NCI-H526 (cell line): Measurements from ENCODE around the gene PVALEF.
"Not testable (repeated sequence)": the region's sequence is repeated elsewhere in the genome, so short reads cannot be mapped to it uniquely, and the experiment has no call there.

Experiments used
- DNase-seq, 2 experiments: peaks; one replicate each; lab custom pipeline; 2025; lab: John Stamatoyannopoulos, UW

The PVALEF gene

DNA sequence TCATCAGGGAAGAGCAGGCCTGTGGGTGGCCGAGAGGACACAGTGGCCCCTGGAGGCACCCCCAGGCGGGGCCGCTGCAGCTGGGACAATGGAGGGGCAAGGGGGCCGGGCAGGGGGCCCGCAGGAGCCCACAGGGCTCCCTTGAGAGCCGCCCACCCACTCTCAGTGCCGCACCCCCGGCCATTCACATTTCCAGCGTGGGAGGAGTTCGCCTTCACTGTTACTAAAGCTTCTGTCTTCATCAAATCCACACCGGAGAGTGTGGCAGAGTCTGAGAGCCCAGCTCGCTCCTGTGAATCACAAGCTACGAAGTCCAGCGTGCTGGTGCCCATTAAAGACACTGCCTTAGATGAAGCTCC lies 20.9 kb upstream of the PVALEF start:
- no peak for DNase-seq

DNA sequence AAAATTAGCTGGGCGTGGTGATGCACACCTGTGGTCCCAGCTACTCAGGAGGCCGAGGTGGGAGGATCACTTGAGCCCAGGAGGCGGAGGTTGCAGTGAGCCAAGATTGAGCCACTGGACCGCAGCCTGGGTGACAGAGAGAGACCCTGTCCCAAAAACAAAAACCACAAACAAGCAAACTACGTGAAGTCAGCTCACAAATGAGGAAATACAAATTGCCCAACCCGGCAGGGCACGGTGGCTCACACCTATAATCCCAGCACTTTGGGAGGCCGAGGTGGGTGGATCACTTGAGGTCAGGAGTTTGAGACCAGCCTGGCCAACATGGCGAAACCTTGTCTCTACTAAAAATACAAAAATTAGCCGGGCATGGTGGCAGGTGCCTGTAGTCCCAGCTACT lies 19.1 kb upstream of the PVALEF start:
- DNase-seq = not testable (repeated sequence)

DNA sequence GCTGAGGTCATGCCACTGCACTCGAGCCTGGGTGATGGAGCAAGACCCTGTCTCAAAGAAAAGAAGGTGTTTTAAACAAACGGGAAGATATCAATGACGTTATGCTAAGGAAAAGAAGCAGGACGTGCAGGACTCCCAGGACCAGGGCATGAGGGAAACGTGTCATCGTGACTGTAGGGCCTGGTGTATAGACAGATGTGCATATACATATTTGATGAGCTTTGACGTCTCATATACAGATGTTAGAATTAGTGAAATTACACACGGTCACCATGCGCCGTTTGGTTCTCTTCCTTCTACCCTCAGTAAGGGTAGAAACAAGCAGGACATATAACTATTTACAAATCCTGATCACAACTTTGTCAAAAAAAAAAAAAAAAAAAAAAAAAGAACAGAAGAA lies 17.6 kb upstream of the PVALEF start:
- no peak for DNase-seq

DNA sequence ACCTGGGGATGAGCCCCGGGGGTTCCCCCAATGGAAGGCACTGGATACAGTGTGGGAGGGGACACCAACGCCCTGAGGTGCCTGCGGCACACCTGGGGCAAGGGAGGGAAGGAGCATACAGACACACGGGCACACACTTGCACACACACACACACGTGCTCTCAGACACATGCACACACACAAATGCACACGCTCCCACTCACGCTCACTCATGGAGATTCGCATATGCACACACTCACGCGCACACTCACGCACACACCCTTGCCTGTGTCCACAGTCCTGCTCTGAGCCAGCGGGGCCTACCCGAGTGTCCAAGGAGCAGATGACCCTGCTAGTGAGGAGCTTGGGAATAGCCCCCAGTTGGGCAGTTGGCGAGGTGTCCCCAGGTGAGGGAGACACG lies 16.7 kb upstream of the PVALEF start:
- DNase-seq = no peak

DNA sequence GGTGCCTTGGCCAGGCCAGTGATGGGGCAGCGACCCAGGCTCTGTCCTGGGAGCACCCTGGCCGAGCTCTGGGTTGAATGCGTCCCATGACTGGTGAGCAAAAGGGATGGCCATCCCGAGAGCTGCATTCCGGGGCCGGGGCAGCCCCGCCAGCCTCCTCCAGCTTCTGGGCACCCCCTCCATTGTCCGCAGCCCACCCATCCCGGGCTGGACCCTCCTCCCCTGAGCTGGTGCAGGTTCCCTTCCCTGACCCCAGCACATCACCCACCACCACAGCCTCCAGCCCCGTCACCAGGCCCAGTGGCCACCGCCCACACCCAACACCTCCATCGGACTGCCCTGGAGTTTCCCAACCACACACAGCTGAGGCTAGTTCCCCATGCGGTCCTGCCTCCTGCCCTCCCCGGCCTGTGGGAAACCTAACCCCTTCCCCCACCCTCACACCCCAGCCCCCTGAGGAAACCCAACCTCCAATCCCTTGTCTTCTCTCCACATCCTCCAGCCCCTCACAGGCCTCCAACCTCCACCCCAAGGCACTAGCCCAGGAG lies 16.2 kb upstream of the PVALEF start:
- DNase-seq = no peak

DNA sequence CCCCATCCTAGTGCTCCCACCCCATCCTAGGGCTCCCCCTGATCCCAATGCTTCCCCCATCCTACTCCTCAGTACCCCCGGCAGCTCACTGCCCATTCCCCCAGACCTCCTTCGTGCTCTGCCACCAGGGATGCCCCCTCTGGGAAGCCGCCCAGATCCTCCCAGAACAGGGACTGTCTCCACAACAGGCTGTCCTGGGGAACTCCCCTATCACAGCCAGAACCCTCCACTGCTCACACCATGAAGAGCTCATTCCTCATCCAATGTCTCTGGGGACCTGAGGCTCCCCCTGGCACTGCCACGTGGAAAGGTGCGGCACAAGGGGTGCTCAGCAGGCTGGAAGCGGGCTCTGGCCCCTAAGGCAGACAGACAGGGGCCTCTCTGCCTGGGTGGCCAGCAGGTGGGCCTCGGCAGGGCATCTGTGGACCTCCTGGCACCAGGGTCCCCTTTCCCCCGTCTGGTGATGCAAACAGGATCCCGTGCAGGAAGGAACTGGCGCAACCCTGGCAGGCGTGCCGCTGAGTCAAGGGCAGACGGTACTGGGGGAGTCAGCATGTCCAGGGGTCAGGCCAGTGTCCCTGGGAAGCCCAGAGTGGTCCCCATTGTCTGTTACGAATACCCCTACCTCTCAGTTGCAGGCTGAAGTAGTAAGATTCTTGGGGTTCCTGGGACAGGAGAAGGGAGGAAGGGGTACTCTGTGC lies 14.8 kb upstream of the PVALEF start:
- no peak for DNase-seq

DNA sequence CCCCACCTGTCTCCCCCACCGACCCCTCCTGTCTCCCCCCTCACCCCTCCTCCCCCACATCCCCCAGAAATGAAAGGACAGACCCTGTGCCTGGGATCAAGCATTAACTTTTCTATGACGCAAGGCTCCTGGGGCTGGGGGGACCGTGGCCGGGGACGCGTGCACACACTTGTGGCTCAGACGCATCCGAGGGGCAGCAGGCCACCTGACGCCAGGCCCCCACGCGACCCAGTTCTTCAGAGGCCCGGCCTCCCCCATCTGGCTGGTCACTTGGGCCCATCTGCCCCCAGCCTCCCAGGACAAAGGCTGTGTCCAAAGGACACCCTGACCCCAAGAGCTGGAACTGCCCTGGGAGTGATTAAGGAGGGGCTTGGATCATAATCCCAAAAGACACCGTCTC lies 14.0 kb upstream of the PVALEF start:
- no peak for DNase-seq

DNA sequence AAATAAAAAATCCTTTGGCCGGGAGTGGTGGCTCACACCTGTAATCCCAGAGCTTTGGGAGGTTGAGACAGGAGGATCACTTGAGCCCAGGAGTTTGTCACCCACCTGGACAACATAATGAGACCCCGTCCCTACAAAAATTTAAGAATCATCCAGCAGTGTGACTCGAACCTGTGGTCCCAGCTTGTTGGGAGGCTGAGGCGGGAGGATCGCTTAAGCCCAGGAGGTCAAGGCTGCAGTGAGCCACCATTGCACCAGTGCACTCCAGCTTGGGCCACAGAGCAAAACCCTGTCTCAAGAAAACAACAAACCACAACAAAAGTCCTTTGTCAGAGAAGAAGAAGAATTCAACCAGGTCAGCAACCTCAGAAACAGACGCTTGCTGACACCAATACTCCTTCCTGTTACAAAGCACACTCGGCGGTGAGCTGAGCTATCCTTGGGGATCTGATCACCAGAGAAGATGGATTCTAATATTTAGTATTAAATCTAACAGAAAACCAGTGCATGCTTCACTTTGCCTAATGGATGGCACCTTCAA lies 12.9 kb upstream of the PVALEF start:
- no peak for DNase-seq

DNA sequence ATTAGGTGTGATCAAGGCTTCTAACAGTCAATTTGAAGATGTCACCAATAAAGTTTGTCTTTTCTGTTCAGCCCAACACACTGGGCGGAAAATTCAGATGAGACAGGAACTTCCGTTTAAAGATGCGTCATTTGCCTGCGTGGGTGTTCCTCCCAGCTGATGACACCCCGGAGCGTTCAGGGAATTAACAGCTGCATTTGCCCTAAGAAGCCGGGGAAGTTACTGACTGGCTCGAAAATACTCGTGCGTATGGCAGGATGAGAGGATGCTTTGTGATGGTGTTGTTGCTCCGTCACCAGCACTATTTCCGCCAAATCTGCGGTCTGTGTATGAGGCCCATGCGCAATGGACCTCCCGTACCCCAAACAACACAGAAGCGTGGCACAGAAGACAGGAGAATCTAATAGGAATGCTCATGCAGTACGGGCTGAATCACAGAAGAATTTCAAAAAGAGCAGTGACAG lies 11.9 kb upstream of the PVALEF start:
- no peak for DNase-seq

DNA sequence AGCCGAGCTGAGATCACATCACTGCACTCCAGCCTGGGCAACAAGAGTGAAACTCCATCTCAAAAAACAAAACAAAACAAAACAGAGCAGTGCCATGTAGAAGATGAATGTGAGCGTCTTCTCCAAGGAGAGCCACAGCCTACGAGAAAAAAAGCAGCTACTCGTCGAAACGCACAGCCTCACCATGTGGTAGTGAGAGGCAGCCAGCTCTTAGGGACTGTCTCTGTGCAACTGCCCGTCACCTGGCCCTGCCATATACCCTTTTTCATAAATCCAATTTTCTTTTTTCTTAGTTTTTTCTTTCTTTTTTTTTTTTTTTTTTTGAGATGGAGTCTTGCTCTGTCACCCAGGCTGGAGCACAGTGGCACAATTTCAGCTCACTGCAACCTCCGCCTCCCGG lies 11.3 kb upstream of the PVALEF start:
- not testable (repeated sequence) for DNase-seq

DNA sequence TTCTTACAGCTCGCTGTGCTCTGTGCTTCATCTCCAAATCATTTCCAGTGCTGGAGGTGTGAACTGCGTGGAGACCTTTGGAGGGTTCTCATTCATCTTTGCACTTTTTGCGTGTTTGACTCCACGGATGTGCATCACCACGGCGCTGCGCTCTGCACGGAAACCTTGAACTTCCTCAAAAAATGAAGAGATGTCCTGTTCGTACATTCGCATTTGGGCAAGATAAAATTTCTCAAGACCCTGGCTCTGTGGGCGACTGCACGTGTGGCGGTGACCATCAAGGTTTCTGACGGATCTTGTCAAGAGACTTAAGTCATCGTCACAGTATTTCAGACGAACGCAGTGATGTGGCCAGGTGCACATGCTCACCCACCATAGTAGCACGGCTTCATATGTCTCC lies 10.3 kb upstream of the PVALEF start:
- DNase-seq = no peak

DNA sequence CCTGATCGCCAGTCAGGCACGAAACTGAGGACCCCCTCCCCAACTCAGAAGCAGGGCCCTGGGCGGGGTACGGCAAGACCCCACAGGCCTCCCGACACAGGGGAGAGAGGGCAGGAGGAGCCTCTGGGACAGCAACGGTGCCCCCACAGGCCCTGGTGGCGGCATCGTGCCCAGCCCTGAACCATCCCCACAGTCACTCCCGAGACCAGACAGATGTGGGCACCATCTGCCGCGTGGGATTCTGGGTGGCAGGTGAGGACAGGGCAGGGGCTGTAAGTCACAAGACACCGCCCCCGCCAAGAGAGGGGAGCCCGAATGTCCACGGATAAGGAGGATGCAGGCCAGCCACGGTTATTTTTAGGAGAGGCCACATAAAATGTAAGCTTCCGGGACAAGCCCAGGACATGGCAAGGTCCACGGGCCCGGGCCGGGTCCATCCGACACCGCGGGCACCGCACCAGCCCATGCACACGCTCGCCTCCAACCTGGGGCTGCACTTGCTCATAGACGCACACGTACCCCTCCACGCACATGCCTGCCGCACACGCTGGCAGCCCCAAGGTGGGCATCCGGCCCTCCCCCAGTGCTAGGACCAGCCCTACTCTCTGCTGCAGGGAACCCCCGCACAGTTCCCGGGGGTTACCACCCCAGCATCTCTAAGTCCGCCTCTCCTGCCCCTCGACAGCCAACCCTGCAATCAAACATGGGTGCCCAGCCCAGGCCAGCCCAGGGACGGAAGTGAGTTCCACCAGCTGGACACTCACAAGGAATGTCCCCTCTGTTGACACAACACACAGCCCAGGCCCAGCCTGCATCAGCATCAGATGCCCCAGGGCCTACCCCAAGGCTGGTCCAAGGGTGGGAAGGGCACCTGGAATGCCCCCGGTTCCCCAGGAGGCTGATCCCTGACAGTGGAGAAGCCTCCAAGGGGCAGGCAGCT lies 8.2 kb upstream of the PVALEF start:
- DNase-seq = no peak

DNA sequence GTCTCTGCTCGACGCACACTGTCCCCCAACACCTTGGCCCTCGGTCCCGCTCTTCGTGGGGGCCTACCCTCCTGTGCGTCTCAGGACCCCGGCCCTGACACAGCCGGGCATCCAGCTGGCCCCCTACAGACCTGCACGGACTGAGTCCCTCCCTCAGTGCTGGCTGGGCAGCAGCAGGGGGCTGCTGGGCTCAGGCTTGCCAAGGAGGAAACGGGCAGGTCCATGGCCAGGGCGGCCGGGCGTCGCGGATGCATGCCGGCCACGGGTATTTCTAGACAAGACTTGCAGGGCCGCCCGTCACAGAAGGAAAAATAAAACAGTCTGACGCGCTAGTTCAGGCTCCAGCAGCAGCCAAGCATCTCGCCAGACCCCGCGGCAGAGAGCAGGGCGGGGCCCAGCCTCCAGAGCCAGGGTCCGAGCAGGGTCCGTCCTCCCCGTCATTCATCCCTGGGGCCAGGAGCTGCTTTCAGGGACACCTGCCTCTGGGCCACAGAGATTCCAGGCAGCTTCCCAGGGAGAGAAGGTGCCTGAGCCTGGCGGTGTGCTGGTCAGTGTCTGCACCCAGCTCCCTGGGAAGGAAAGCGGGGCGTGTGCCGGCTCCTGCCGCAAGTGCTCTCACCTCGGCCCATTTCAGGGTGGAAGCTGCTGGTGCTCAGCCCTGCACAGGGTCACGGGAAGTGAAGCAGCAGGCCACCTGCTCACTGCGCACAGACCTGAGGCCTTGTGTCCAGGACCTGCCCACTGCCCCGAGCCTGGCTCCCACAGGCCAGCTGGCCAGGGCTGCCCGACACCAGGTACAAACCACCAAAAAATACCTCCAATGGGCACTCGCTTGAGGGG lies 7.2 kb upstream of the PVALEF start:
- no peak for DNase-seq

DNA sequence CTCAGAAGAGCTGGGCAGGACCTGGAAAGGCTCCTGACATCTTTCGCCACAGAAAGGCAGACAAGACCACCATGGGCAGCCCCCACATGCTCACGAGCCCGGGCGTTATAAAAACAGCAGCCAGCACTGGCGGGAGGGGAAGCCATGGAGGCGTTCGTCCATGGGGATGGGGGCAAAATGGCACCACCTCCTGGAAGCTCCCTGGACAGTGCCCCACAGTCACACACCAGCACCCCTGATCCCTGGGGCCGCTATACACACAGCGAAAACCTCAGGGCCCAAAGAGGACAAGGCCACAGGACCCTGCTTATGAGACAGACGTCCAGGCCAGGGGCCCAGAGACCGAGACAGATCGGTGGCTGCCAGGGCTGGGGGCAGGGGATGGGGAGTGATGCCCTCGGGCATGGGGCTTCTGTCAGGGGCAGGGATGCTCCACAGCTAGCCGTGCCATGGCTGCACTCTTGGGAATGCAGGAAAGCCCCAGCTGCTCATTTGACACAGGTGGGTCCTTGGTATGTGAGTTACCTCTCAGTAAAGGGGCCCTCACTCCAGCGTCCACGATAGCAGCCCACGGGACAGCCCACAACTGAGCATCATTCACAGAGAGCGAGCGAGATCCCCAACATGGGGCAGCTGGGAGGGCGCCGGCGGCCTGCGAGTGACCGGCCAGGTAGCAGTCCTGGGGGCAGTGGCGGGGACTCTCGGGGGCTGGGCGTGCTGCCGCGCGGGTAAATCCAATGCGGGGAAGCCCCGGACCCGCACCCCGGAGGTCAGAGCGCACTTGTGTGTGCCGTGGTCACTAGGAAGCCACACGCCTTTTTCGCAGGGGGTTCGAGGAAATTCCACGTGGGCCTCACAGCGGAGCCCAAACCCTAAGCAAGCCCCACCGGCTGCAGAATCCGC lies 6.4 kb upstream of the PVALEF start:
- DNase-seq = no peak

DNA sequence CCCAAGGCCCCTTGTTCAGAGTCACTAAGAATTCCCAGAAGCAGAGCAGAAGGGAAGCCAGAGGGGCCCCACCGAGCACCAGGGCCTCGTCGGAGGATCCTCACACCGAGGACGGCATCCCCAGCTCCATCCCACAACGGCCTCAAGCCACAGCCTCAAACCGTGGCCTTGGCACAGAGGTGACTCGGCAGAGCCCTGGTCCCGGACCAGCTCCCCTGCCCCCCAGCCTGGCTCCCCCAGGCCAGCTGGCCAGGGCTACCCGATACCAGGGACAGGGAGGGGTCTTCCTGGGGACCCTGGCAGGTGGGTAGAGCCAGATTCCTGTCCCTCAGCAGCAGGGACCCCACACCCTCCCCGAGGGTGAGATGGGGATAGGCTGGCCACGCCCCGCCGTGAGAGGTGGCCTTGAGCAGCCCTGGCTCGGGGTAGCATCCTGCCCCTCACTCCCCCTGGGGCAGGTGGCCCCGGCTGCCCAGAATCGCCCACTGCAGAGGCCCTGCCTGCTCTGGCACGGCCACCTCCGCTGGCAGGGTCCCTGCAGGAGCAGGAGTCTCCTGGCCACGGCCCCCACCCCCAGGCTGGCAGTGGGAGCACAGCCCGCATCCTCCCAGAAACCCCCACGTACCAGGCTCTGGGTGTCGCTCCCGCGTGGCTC lies 5.6 kb upstream of the PVALEF start:
- DNase-seq = no peak

DNA sequence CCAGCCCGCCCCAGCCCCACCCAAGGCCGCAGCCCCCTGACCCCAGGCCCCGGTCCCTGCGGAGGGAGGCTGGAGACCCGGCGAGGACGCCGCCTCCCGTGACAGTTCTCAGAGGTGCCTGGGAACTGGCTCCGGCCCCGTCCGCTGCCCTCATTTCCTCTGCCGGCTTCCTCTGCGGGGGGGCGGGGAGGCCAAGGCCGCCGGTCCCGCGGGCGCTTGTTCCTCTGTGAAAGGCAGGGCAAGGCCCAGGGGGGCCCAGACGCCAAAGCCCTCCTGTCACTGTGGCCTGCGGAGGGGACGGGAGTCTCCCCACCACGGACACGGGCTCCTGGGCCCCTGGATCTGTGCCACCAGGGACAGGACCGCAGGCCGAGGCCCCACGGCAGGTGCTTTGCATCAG lies 5.0 kb upstream of the PVALEF start:
- no peak for DNase-seq

DNA sequence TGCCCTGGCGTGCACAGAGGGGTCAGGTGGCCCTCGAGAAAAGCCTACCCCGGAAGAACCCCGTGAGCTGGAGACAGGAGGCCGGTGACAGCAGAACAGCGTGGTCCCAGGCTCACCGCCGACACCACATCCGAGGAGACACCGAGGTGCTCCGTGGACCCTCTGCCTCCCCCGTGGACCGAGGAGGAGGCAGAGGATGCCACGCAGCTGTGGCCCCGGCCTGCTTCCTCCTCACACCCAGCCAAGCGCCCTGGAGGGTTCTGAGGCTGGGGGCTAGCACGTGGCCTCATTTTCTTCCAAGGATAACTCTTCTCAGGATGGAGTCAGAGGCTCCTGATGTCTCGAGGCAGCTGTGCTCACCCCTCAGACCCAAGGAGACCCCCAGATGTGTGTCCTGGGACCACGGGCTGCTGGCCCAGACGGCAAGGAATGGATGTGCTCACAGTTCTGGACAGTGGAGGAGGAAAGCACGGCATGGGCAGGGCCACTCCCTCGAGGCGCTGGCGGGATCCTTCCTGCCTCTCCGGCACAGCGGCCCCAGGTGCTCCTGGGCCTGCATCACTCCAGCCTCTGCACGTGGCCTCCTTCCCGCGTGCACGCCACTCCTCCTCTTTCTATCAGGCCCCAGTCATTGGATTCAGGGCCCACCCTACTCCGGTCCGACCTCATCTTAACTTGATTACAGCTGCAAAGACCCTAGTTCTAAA lies 4.4 kb upstream of the PVALEF start:
- no peak for DNase-seq

DNA sequence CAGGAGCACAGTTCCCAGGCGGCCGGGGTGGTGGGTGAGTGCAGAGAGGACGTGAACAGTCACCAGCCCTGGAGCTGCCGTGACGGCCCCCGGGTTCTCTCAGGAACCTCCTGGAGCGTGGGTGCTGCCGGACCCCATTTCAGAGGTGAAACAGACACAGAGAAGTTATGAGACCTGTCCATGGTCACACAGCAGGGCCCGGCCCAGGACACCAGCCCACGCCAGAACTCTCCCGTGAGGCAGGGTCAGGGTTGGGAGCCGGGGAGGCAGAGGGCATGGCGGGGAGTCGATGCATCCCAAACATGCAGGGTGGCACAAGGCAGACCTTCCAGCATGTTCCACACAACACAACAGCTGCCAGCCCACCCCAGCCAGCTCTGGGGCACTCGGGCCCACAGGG lies 3.8 kb upstream of the PVALEF start:
- DNase-seq = no peak

DNA sequence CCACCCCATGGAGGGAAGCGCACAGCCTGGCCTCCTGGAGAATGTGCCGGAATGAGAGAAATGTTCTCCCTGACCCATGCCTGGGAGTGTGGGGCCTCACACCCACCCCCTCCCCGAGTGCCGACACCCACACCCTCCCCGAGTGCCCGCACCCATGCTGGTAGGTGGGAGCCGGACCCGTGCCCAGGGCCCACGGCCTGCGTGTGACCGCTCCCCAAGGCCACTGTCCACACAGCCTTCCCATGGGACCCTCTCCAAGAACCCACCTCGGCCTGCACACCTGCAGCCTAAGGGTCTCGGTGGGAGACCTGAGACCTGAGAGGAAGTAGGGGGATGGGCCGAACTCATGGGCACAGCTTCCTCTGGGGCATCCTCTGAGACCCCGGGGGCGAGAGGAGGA lies 3.3 kb upstream of the PVALEF start:
- no peak for DNase-seq

DNA sequence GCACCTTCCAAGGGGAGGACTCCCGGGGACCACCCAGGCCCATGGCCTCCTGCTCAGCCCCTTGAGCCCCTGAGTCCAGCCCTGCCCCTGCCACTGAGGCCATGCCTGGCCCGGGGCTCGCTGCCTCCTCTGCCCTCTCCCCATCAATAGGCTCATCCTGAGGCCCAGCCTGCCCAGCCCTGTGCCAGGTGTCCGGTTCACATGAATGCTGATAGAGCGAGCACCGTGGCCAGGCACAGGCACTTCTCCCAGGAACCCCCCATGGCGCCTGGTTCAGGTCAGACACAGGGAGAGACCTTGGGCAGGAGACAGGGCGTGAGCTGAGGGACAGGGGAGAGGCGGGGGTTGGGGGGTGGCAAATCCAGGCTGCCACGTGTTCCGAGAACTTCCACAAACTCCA lies 2.8 kb upstream of the PVALEF start:
- no peak for DNase-seq
